Neural cell (in vitro differentiated cells): ENCODE results near the gene OR52A5. TPM values are rescaled to one million over a fixed set of nuclear protein-coding genes. Genes with fewer than 3 reads are reported as not detected.
"Not testable (repeated sequence)": the region's sequence is repeated elsewhere in the genome, so short reads cannot be mapped to it uniquely, and the experiment has no call there.

Experiments used
- H2AFZ ChIP-seq: fragments of 200-600, 300-800 bp; sonication (generic), shearing (Covaris generic); 2 replicates; pipeline ENCODE4 v1.6.0; 2014; ENCODE audit warnings: low read depth, mild to moderate bottlenecking, antibody characterized with exemption, low read length, moderate library complexity
- H3F3A ChIP-seq: fragments of 200-600 bp; shearing (Covaris generic); 2 replicates; pipeline ENCODE4 v1.6.1; 2016; ENCODE audit warnings: mild to moderate bottlenecking, moderate library complexity, mixed read lengths, antibody characterized with exemption, low read length; ENCODE audit not compliant: insufficient read depth, poor library complexity, severe bottlenecking
- H3K27ac ChIP-seq: fragments of 200-600, 300-800 bp; sonication (generic), shearing (Covaris generic); 2 replicates; pipeline ENCODE4 v1.5.1; 2014; ENCODE audit warnings: mild to moderate bottlenecking, low read length, moderate library complexity
- H3K27me3 ChIP-seq: fragments of 300-800, 200-600 bp; sonication (generic), shearing (Covaris generic); 2 replicates; pipeline ENCODE4 v1.6.0; 2014; ENCODE audit warnings: mild to moderate bottlenecking, low read depth, low read length, moderate library complexity; ENCODE audit not compliant: insufficient read depth
- H3K36me3 ChIP-seq: fragments of 300-800, 200-600 bp; sonication (generic), shearing (Covaris generic); 2 replicates; pipeline ENCODE4 v1.5.1; 2014; ENCODE audit warnings: mild to moderate bottlenecking, antibody characterized with exemption, low read length, moderate library complexity; ENCODE audit not compliant: insufficient read depth
- H3K4me2 ChIP-seq: fragments of 300-800, 200-600 bp; sonication (generic), shearing (Covaris generic); 2 replicates; pipeline ENCODE4 v1.6.0; 2014; ENCODE audit warnings: mild to moderate bottlenecking, low read length
- H3K4me3 ChIP-seq: fragments of 300-800, 200-600 bp; sonication (generic), shearing (Covaris generic); 2 replicates; pipeline ENCODE4 v1.5.1; 2014; ENCODE audit warnings: mild to moderate bottlenecking, low read length, moderate library complexity
- H3K79me2 ChIP-seq: fragments of 200-600 bp; shearing (Covaris generic); replicated peaks from 2 replicates; pipeline ENCODE4 v1.6.0; 2014; ENCODE audit warnings: mild to moderate bottlenecking, low read length, moderate library complexity; ENCODE audit not compliant: insufficient read depth
- H3K9ac ChIP-seq: fragments of 300-800, 200-600 bp; sonication (generic), shearing (Covaris generic); 2 replicates; pipeline ENCODE4 v1.6.1; 2016; ENCODE audit warnings: mild to moderate bottlenecking, low read length, mixed read lengths
- H3K9me2 ChIP-seq: fragments of 200-600 bp; shearing (Covaris generic); 2 replicates; pipeline ENCODE4 v1.6.1; 2016; ENCODE audit warnings: mild to moderate bottlenecking, low read length, mixed read lengths; ENCODE audit not compliant: insufficient read depth
- H3K9me3 ChIP-seq: fragments of 200-600, 300-800 bp; sonication (generic), shearing (Covaris generic); 2 replicates; pipeline ENCODE4 v1.6.1; 2016; ENCODE audit warnings: mild to moderate bottlenecking, mixed run types, low read length, moderate library complexity, mixed read lengths
- H4K20me1 ChIP-seq: fragments of 200-600 bp; shearing (Covaris generic); 2 replicates; pipeline ENCODE4 v1.6.1; 2016; ENCODE audit warnings: mild to moderate bottlenecking, mixed run types; ENCODE audit not compliant: insufficient read depth
- CTCF ChIP-seq: fragments of 450-650 bp; IDR thresholded peaks from 2 replicates; pipeline ENCODE4 v1.5.1; 2014; ENCODE audit warnings: antibody characterized with exemption, mild to moderate bottlenecking, moderate library complexity; ENCODE audit not compliant: poor library complexity, severe bottlenecking
- EP300 ChIP-seq: fragments of 450-650 bp; conservative IDR thresholded peaks from 2 replicates; pipeline ENCODE4 v1.6.1; 2014; ENCODE audit warnings: antibody characterized with exemption, mild to moderate bottlenecking, moderate library complexity; ENCODE audit not compliant: poor library complexity, severe bottlenecking
- EZH2 ChIP-seq: fragments of 200-600, 300-800 bp; shearing (Covaris generic), sonication (generic); IDR thresholded peaks from 2 replicates; pipeline ENCODE4 v1.6.1; 2014; ENCODE audit warnings: antibody characterized with exemption, low read length, borderline replicate concordance, mild to moderate bottlenecking; ENCODE audit not compliant: insufficient read depth, poor library complexity, severe bottlenecking
- MXI1 ChIP-seq: fragments of 450-650 bp; conservative IDR thresholded peaks from 2 replicates; pipeline ENCODE4 v1.6.1; 2014; ENCODE audit warnings: antibody characterized with exemption, mild to moderate bottlenecking; ENCODE audit not compliant: poor library complexity, severe bottlenecking
- POLR2AphosphoS5 ChIP-seq: IDR thresholded peaks from 2 replicates; pipeline ENCODE4 v1.6.1; 2012
- RAD21 ChIP-seq: fragments of 450-650 bp; conservative IDR thresholded peaks from 2 replicates; pipeline ENCODE4 v1.6.1; 2014; ENCODE audit warnings: antibody characterized with exemption, mild to moderate bottlenecking, moderate library complexity
- REST ChIP-seq: IDR thresholded peaks from 2 replicates; pipeline ENCODE4 v1.6.1; 2012; ENCODE audit warnings: borderline replicate concordance
- SMC3 ChIP-seq: fragments of 450-650 bp; conservative IDR thresholded peaks from 2 replicates; pipeline ENCODE4 v1.6.1; 2014; ENCODE audit warnings: antibody characterized with exemption, mild to moderate bottlenecking, moderate library complexity; ENCODE audit not compliant: poor library complexity
- TAF1 ChIP-seq: IDR thresholded peaks from 2 replicates; pipeline ENCODE4 v1.6.1; 2012; ENCODE audit warnings: low read depth
- polyA plus RNA-seq: library from polyadenylated mRNA; depleted of rRNA; stranded (reverse); fragments of >200 nt; gene quantifications from 2 replicates; pipeline ENCODE4 v1.2.3, GENCODE V29; 2014

Gene OR52A5
- polyA plus RNA-seq, 1 donor from 2014 or later: not detected

- Histone ChIP-seq H3K36me3 (no peaks in the 10 kb centered on the region), H3K4me2 (no peak overlapping the region), H3F3A (no peaks in the 10 kb centered on the region), H3K27me3 (no peaks in the 10 kb centered on the region), H3K9ac (no peak overlapping the region), H3K4me3 (no peak overlapping the region), H3K9me2 (no peaks in the 10 kb centered on the region), H2AFZ (no peak overlapping the region), H3K79me2 (no peaks in the 10 kb centered on the region), H3K9me3 (no peaks in the 10 kb centered on the region), H4K20me1 (no peaks in the 10 kb centered on the region), H3K27ac (no peak overlapping the region)
- TF ChIP-seq SMC3 (no peak), RAD21 (no peak), REST (no peak)
Observed at GRCh38 chr11:5151713-5152153, 13.6 kb upstream of the OR52A5 start.

- H3K79me2 ChIP-seq, H3K36me3 ChIP-seq, H3K27me3 ChIP-seq, H3K27ac ChIP-seq, H3K9ac ChIP-seq, H3K4me3 ChIP-seq, H3K4me2 ChIP-seq, H3F3A ChIP-seq, H3K9me3 ChIP-seq, H3K9me2 ChIP-seq, H4K20me1 ChIP-seq, H2AFZ ChIP-seq: not testable (repeated sequence)
Observed at GRCh38 chr11:5144206-5144605, 6.0 kb upstream of the OR52A5 start.

- H3K79me2 ChIP-seq: no peaks in the 10 kb centered on the region
- no peak overlapping the region for H3K4me2 ChIP-seq
- no peaks in the 10 kb centered on the region for H3K27me3 ChIP-seq
- no peak overlapping the region for H3K4me3 ChIP-seq
- no peaks in the 10 kb centered on the region for H4K20me1 ChIP-seq
- H3K36me3 ChIP-seq: no peaks in the 10 kb centered on the region
- no peak for TF ChIP-seq SMC3
- TF ChIP-seq MXI1: no peak
- TF ChIP-seq RAD21: no peak
- TF ChIP-seq POLR2AphosphoS5: no peak
- no peak for TF ChIP-seq TAF1
- TF ChIP-seq EP300: no peak
- TF ChIP-seq EZH2: no peak
- no peak for TF ChIP-seq CTCF
- TF ChIP-seq REST: no peak
- H3K9ac ChIP-seq: no peak overlapping the region
- H2AFZ ChIP-seq: no peak overlapping the region
- no peaks in the 10 kb centered on the region for H3F3A ChIP-seq
- no peaks in the 10 kb centered on the region for H3K9me2 ChIP-seq
- H3K27ac ChIP-seq: no peak overlapping the region
- no peaks in the 10 kb centered on the region for H3K9me3 ChIP-seq
Observed at GRCh38 chr11:5137014-5137413, 1.1 kb downstream of the OR52A5 start.
